HG03095 (cell line): ENCODE results near the gene LCE2D.

Source experiments
- ATAC-seq: cut with Tn5 transposase; IDR thresholded peaks from one replicate; pipeline ENCODE4 v1.9.1; 2021; ENCODE audit warnings: moderate library complexity; ENCODE audit not compliant: unreplicated experiment

LCE2D gene

DNA sequence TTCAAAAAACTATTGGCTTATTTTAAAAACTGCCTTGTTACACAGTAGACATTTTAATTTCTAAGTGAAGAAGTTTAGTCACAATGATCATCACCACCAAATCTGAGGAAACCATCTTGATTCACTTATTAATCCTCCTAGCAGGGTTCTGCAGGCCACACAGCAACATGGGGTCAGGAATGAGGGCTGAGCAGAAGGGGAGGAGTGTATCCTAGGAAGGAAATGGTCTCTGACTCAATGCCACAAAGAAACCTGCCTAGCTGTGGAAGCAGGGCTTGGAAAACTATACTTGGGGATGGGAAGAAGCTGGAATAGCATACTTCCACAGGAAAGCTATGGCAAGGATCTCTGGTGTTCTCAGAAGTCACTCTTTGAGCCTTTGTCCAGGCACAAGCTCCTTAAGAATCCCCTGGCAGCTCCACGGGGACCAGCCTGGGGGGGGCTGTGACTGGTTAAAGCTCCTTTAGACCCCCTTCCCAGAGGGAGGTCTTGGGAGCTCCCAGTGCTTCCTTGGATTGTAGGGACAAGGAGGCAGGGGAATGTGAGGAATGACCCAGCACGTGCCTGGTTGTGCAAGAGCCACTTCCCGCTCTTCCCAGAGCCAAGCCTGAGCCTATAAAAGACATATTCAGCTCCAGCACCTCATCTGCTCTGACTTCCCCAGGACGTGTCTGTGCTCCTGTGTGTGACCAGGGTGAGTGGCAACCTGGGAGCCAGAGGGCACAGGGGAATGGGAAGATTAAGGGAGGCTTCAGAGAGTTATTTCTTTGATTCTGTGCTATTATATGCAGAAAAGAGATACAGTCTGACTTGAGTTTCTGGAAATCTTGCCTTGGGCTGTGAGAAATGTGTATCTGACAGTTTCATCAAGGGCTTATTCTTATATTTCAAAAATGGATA lies 34.8 kb downstream of the LCE2D start, which contains the start of gene LCE2A:
Gene LCE2A, plus strand, starts transcription at position 645 of the 900 bp plus-strand sequence. CDS start 557 bp downstream, outside the sequence.
- no peak for ATAC-seq

DNA sequence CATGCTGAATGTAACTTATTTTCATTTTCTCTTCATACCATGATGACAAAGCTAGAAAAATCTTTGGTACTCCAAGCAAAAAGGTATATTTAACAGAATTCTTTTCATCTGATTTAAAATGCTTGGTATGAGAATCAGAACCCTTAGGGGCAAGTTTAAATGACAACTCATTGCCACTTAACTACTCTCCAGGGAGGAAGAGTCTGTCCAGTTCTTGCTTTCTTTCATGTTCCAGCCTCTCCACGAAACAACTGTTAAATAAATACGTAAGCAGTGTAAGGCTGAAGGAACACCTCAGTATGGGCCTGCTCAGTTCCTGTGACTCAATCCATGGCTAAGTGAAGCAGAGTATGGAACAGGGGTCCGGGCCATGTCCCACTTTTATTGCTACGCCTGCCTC lies 36.6 kb downstream of the LCE2D start:
- no peak for ATAC-seq

GRCh38 chr1:152707860-152708259 lies 44.7 kb downstream of the LCE2D start, which contains the start of gene LCE4A:
Gene LCE4A (plus strand): TSS chr1:152708160. CDS start chr1:152709076, 916 bp downstream.
- no peak for ATAC-seq
